Measurements from ENCODE around the gene MPST.
"Not testable (repeated sequence)": the region's sequence is repeated elsewhere in the genome, so short reads cannot be mapped to it uniquely, and the experiment has no call there.

Gene MPST

GRCh38 chr22:37019309-37020191, at the start of gene MPST, which contains the start of gene TST:
Gene MPST, plus strand, starts transcription at chr22:37019742. Its CDS starts 95 bp downstream, at chr22:37019837.
Gene TST, minus strand, starts transcription at chr22:37019447. Its CDS starts 715 bp downstream, at chr22:37018732.
- no peak for DNase-seq (ENCODE audit: low read depth in 2 of 2)

GRCh38 chr22:36971341-36972125, 48.0 kb upstream of the MPST start:
- no peak for DNase-seq (ENCODE audit: low read depth in 2 of 2)

GRCh38 chr22:36976606-36977005, 42.9 kb upstream of the MPST start:
- no peak for DNase-seq (ENCODE audit: low read depth in 2 of 2)

GRCh38 chr22:36977401-36977861, 42.1 kb upstream of the MPST start:
- DNase-seq (ENCODE audit: low read depth in 2 of 2) = peak; percentile 45 to 72

- peak; percentile 77 to 82 for DNase-seq (ENCODE audit: low read depth in 2 of 2)
Measured at GRCh38 chr22:36977947-36978660, 41.4 kb upstream of the MPST start.

GRCh38 chr22:36979016-36979910, 40.3 kb upstream of the MPST start:
- DNase-seq (ENCODE audit: low read depth in 2 of 2) = no peak

- no peak for DNase-seq (ENCODE audit: low read depth in 2 of 2)
Measured at GRCh38 chr22:36981247-36981775, 38.2 kb upstream of the MPST start.

GRCh38 chr22:36982136-36982535, 37.4 kb upstream of the MPST start:
- no peak for DNase-seq (ENCODE audit: low read depth in 2 of 2)

- DNase-seq (ENCODE audit: low read depth in 2 of 2) = no peak
Measured at GRCh38 chr22:36985211-36985889, 34.2 kb upstream of the MPST start.

GRCh38 chr22:36986242-36986821, 33.2 kb upstream of the MPST start:
- no peak for DNase-seq (ENCODE audit: low read depth in 2 of 2)

- no peak for DNase-seq (ENCODE audit: low read depth in 2 of 2)
Measured at GRCh38 chr22:36988075-36988832, 31.3 kb upstream of the MPST start.

GRCh38 chr22:36989012-36989411, 30.5 kb upstream of the MPST start:
- DNase-seq (ENCODE audit: low read depth in 2 of 2) = not testable (repeated sequence)

GRCh38 chr22:36990457-36990856, 29.1 kb upstream of the MPST start:
- DNase-seq (ENCODE audit: low read depth in 2 of 2) = no peak

GRCh38 chr22:36991206-36991605, 28.3 kb upstream of the MPST start:
- no peak for DNase-seq (ENCODE audit: low read depth in 2 of 2)

GRCh38 chr22:36997746-36998145, 21.8 kb upstream of the MPST start:
- no peak for DNase-seq (ENCODE audit: low read depth in 2 of 2)

GRCh38 chr22:36998620-36999351, 20.8 kb upstream of the MPST start:
- no peak for DNase-seq (ENCODE audit: low read depth in 2 of 2)

GRCh38 chr22:36999463-36999862, 20.1 kb upstream of the MPST start:
- DNase-seq (ENCODE audit: low read depth in 2 of 2) = no peak
